WI38 (cell line): ENCODE results near the gene DLGAP3.
"Not testable (repeated sequence)": the region's sequence is repeated elsewhere in the genome, so short reads cannot be mapped to it uniquely, and the experiment has no call there.

Experiments
- H3K4me3 ChIP-seq: 2 replicates; pipeline ENCODE4 v1.5.1; 2011; ENCODE audit warnings: low read depth, mild to moderate bottlenecking, control low read depth, low read length
- CTCF ChIP-seq: IDR thresholded peaks from 2 replicates; pipeline ENCODE4 v1.5.1; 2012; ENCODE audit warnings: low read depth, mild to moderate bottlenecking, control low read depth, low read length

The DLGAP3 gene

GRCh38 chr1:34975338-34975737 lies 45.9 kb upstream of the DLGAP3 start:
- no peak for TF ChIP-seq CTCF
- no peak overlapping the region for H3K4me3 ChIP-seq

GRCh38 chr1:34974626-34975025 lies 45.2 kb upstream of the DLGAP3 start:
- TF ChIP-seq CTCF, result no peak
- H3K4me3 ChIP-seq, result no peak overlapping the region

GRCh38 chr1:34973326-34973725 lies 43.9 kb upstream of the DLGAP3 start:
- TF ChIP-seq CTCF, result no peak
- H3K4me3 ChIP-seq, result no peak overlapping the region

- H3K4me3 ChIP-seq, result no peak overlapping the region
- TF ChIP-seq CTCF, result no peak
These were observed 41.4 kb upstream of the DLGAP3 start for GRCh38 chr1:34970829-34971228.

GRCh38 chr1:34970220-34970735 lies 40.8 kb upstream of the DLGAP3 start:
- no peak for TF ChIP-seq CTCF
- H3K4me3 ChIP-seq, result no peak overlapping the region

- H3K4me3 ChIP-seq, result not testable (repeated sequence)
These were observed 38.8 kb upstream of the DLGAP3 start for GRCh38 chr1:34968297-34968696.

- not testable (repeated sequence) for H3K4me3 ChIP-seq
These were observed 38.2 kb upstream of the DLGAP3 start for GRCh38 chr1:34967672-34968071.

- H3K4me3 ChIP-seq, result no peak overlapping the region
- TF ChIP-seq CTCF, result no peak
These were observed 36.1 kb upstream of the DLGAP3 start for GRCh38 chr1:34965597-34965996.

- H3K4me3 ChIP-seq, result no peak overlapping the region
- no peak for TF ChIP-seq CTCF
These were observed 21.0 kb upstream of the DLGAP3 start for GRCh38 chr1:34950428-34950827.

- H3K4me3 ChIP-seq, result not testable (repeated sequence)
These were observed 19.3 kb upstream of the DLGAP3 start for GRCh38 chr1:34948739-34949138.

- not testable (repeated sequence) for H3K4me3 ChIP-seq
These were observed 18.3 kb upstream of the DLGAP3 start for GRCh38 chr1:34947641-34948314.
